HepG2 (cell line): ENCODE data around the gene RAD18. TPM values are rescaled to one million over a fixed set of nuclear protein-coding genes. Genes with fewer than 3 reads are reported as not detected.

ENCODE experiments used
- HDAC1 ChIP-seq: sonication (generic); formaldehyde crosslinking; IDR thresholded peaks from 2 replicates; pipeline ENCODE4 v1.5.1; 2020; ENCODE audit warnings: mild to moderate bottlenecking, missing genetic modification reagents
- HMG20A ChIP-seq: IDR thresholded peaks from 2 replicates; pipeline ENCODE4 v1.6.1; 2016; ENCODE audit warnings: borderline replicate concordance
- IKZF5 ChIP-seq: IDR thresholded peaks from 2 replicates; pipeline ENCODE4 v1.6.1; 2018; ENCODE audit warnings: missing genetic modification reagents, mild to moderate bottlenecking, missing compliant biosample characterization
- MED1 ChIP-seq: sonication (generic); formaldehyde crosslinking; IDR thresholded peaks from 2 replicates; pipeline ENCODE4 v1.4.0; 2020; ENCODE audit warnings: missing genetic modification reagents
- MEIS1 ChIP-seq: sonication (generic); formaldehyde crosslinking; IDR thresholded peaks from 2 replicates; pipeline ENCODE4 v1.9.0; 2021; ENCODE audit warnings: mild to moderate bottlenecking, missing genetic modification reagents, moderate library complexity, borderline replicate concordance
- NR2F2 ChIP-seq: IDR thresholded peaks from 2 replicates; pipeline ENCODE4 v1.6.1; 2012; ENCODE audit warnings: low read depth, inconsistent platforms, borderline replicate concordance
- SOX6 ChIP-seq, 2 experiments: fragments of 450-650 bp in 1 of 2; sonication (generic) in 1 of 2; formaldehyde crosslinking in 1 of 2; IDR thresholded peaks; 2 replicates each; pipeline versions ENCODE4 v1.4.0 to v1.6.1; 2017 to 2020; ENCODE audit warnings: antibody characterized with exemption in 1 of 2, mild to moderate bottlenecking in 1 of 2, missing genetic modification reagents in 1 of 2
- SSRP1 ChIP-seq: IDR thresholded peaks from 2 replicates; pipeline ENCODE4 v1.6.1; 2016; ENCODE audit warnings: control low read depth
- ZBTB34 ChIP-seq: sonication (generic); formaldehyde crosslinking; IDR thresholded peaks from 2 replicates; pipeline ENCODE4 v1.8.0; 2022; ENCODE audit warnings: mild to moderate bottlenecking, missing genetic modification reagents
- ZEB1 ChIP-seq: IDR thresholded peaks from 2 replicates; pipeline ENCODE4 v1.6.1; 2012; ENCODE audit warnings: mild to moderate bottlenecking, low read depth, inconsistent platforms; ENCODE audit not compliant: insufficient replicate concordance
- ZNF160 ChIP-seq: sonication (generic); formaldehyde crosslinking; IDR thresholded peaks from 2 replicates; pipeline ENCODE4 v1.8.0; 2022; ENCODE audit warnings: mild to moderate bottlenecking, inconsistent platforms, missing genetic modification reagents
- ZNF691 ChIP-seq: sonication (generic); formaldehyde crosslinking; IDR thresholded peaks from 2 replicates; pipeline ENCODE4 v1.4.0; 2020; ENCODE audit warnings: missing genetic modification reagents, low read depth, mild to moderate bottlenecking, borderline replicate concordance
- polyA plus RNA-seq, 8 experiments: library from polyadenylated mRNA; depleted of rRNA in 3 of 8; stranded (reverse) in 7 of 8; unstranded in 1 of 8; fragments of >200 nt; fragmentation: Illumina TruSeq in 4 of 8; extraction: Trizol in 4 of 8; gene quantifications; 2 replicates each; pipeline versions ENCODE4 v1.2.1 to v1.2.3, GENCODE V29; 2011 to 2016; ENCODE audit warnings: low read depth in 4 of 8, missing spikeins in 1 of 8, mixed read lengths in 1 of 8; ENCODE audit not compliant: insufficient read depth in 1 of 8
- total RNA-seq, 5 experiments: library from RNA; depleted of rRNA; stranded (reverse); fragments of >200 nt; fragmentation: Illumina TruSeq; extraction: Trizol; gene quantifications; 2 replicates each; pipeline ENCODE4 v1.2.3, GENCODE V29; 2016; ENCODE audit warnings: low read depth in 1 of 5
- TF ChIP-seq, protein P1 (sequence below): sonication (generic); formaldehyde crosslinking; IDR thresholded peaks from 2 replicates; pipeline ENCODE4 v1.5.1; 2020; ENCODE audit warnings: mild to moderate bottlenecking, missing genetic modification reagents, borderline replicate concordance
- TF ChIP-seq, protein P2 (sequence below): IDR thresholded peaks from 2 replicates; pipeline ENCODE4 v1.6.1; 2016
- TF ChIP-seq, protein P3 (sequence below): sonication (generic); formaldehyde crosslinking; IDR thresholded peaks from 2 replicates; pipeline ENCODE4 v1.8.0; 2022; ENCODE audit warnings: missing genetic modification reagents, mild to moderate bottlenecking, inconsistent platforms, borderline replicate concordance

The RAD18 gene
- total and polyA plus RNA-seq, 2 of the 13 experiments (the other 11 are each of a cell fraction or from before 2014, with no cell fraction given) = 5.9 to 20.7 TPM

DNA sequence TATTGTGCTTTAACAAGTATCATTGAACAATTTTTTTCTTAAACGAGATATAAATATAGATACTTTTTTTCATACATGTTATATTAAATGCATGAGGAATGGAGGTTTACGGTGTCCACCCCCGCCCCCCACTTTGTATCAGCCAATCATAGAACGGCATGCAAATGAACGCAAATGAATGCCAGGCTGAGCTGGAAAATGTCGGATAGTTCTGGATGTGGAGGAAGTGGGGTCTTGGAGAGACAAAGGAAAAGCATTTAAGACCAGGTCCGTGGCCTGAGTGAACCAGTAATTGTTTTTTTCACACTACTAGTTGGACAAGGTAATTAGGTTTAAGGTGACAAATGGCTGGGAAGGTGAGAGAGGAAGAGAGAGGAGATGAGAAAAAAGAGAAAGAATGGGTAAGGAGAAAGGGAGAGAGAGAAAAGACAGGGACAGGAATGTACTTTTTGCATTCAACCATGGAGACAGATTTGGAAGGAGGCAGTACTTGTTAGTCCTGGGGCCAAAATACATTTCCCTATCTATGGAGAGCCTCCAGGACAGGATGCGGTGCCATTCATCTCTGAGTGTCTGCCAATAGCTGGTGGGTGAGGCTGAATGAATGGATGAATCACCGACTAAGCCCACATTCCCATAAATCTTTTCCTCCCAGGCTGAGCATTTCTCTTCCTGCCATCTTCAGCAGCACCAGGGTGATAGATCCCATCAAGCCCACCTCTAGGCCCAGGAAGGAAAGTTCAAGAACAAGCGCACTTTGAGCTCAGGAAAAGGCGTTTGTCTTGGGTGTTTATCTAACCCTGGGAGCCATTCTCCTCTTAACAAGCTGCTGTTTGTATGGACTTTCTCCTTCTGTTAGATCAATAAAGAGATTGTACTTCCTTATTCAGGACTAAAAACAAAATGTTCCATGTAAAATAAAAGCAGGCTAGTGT is 1.4 kb upstream of the RAD18 start (continued):
- TF ChIP-seq, protein P1, sequence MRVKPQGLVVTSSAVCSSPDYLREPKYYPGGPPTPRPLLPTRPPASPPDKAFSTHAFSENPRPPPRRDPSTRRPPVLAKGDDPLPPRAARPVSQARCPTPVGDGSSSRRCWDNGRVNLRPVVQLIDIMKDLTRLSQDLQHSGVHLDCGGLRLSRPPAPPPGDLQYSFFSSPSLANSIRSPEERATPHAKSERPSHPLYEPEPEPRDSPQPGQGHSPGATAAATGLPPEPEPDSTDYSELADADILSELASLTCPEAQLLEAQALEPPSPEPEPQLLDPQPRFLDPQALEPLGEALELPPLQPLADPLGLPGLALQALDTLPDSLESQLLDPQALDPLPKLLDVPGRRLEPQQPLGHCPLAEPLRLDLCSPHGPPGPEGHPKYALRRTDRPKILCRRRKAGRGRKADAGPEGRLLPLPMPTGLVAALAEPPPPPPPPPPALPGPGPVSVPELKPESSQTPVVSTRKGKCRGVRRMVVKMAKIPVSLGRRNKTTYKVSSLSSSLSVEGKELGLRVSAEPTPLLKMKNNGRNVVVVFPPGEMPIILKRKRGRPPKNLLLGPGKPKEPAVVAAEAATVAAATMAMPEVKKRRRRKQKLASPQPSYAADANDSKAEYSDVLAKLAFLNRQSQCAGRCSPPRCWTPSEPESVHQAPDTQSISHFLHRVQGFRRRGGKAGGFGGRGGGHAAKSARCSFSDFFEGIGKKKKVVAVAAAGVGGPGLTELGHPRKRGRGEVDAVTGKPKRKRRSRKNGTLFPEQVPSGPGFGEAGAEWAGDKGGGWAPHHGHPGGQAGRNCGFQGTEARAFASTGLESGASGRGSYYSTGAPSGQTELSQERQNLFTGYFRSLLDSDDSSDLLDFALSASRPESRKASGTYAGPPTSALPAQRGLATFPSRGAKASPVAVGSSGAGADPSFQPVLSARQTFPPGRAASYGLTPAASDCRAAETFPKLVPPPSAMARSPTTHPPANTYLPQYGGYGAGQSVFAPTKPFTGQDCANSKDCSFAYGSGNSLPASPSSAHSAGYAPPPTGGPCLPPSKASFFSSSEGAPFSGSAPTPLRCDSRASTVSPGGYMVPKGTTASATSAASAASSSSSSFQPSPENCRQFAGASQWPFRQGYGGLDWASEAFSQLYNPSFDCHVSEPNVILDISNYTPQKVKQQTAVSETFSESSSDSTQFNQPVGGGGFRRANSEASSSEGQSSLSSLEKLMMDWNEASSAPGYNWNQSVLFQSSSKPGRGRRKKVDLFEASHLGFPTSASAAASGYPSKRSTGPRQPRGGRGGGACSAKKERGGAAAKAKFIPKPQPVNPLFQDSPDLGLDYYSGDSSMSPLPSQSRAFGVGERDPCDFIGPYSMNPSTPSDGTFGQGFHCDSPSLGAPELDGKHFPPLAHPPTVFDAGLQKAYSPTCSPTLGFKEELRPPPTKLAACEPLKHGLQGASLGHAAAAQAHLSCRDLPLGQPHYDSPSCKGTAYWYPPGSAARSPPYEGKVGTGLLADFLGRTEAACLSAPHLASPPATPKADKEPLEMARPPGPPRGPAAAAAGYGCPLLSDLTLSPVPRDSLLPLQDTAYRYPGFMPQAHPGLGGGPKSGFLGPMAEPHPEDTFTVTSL (CRISPR knock-in tag) = peak; percentile 89; the same call in 1 of the 2 replicates
- TF ChIP-seq SSRP1 (CRISPR knock-in tag) (no peak), IKZF5 (peak; percentile 19; the same call in 1 of the 2 replicates), ZEB1 (no peak), SOX6 (IDR thresholded peaks at IDR 0.05) (no peak), SOX6 (CRISPR knock-in tag; IDR thresholded peaks at IDR 0.05) (peak; percentile 93), HMG20A (peak; percentile 53; the same call in 1 of the 2 replicates), NR2F2 (peak; percentile 63), ZBTB34 (CRISPR knock-in tag) (no peak), MEIS1 (CRISPR knock-in tag) (peak; percentile 33; the same call in 1 of the 2 replicates), ZNF691 (CRISPR knock-in tag) (peak; percentile 66; the same call in 1 of the 2 replicates), HDAC1 (CRISPR knock-in tag) (peak; percentile 76), ZNF160 (CRISPR knock-in tag) (no peak), MED1 (CRISPR knock-in tag) (peak; percentile 75)
- TF ChIP-seq, protein P2, sequence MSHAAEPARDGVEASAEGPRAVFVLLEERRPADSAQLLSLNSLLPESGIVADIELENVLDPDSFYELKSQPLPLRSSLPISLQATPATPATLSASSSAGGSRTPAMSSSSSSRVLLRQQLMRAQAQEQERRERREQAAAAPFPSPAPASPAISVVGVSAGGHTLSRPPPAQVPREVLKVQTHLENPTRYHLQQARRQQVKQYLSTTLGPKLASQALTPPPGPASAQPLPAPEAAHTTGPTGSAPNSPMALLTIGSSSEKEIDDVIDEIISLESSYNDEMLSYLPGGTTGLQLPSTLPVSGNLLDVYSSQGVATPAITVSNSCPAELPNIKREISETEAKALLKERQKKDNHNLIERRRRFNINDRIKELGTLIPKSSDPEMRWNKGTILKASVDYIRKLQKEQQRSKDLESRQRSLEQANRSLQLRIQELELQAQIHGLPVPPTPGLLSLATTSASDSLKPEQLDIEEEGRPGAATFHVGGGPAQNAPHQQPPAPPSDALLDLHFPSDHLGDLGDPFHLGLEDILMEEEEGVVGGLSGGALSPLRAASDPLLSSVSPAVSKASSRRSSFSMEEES (CRISPR knock-in tag) = no peak
- TF ChIP-seq, protein P3, sequence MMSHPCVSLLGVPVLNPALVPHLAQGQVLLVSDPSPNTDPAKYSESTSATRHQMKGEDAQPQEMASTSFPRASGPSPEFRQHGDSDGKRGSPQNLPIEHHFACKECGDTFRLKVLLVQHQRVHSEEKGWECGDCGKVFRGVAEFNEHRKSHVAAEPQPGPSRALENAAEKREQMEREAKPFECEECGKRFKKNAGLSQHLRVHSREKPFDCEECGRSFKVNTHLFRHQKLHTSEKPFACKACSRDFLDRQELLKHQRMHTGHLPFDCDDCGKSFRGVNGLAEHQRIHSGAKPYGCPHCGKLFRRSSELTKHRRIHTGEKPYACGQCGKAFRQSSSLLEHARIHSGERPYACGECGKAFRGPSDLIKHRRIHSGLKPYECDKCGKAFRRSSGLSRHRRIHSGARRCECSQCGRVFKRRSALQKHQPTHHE (CRISPR knock-in tag) = no peak
